NCI-H146 treated with DMSO at 0.1 percent for 48 hours (cell line): ENCODE results near the gene TCF3.

ENCODE experiments used
- DNase-seq: peaks from one replicate; lab custom pipeline; 2025; ENCODE audit not compliant: unreplicated experiment; lab: John Stamatoyannopoulos, UW

The TCF3 gene

DNA sequence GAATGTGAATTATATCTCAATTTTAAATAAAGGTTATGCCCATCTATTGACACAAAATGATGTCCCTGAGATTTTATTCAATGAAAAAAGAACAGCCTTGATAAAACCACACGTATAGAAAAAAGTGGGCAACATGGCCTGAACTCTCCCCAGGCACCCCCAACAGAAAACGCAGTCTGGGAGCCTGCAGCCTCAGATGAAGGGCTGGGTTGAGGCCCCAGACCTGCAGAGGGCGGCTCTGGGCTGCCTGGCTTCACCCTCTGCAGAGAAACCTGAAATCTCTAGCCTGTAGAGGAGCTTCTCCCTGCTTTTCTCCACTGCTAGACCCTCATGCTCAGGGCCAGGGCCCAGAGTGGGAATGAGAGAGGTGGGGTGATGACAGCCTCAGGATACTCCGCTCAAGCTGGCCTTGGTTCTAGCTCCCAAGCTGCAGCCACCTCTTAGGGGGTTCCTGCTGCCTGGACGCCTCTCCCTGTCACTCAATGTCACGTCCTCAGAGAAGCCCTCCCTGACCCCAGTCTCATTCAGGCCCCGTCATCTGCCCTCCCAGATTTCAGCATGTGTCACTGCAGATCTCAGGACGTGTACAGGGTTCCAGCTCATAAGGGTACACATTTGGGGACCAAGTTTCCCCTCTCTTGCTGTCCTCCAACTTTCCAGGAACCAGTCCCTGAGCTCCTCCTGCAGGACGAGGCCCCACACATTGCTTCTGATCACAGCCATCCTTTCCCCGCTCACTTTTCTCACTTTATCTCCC is 61.6 kb downstream of the TCF3 start:
- no peak for DNase-seq

DNA sequence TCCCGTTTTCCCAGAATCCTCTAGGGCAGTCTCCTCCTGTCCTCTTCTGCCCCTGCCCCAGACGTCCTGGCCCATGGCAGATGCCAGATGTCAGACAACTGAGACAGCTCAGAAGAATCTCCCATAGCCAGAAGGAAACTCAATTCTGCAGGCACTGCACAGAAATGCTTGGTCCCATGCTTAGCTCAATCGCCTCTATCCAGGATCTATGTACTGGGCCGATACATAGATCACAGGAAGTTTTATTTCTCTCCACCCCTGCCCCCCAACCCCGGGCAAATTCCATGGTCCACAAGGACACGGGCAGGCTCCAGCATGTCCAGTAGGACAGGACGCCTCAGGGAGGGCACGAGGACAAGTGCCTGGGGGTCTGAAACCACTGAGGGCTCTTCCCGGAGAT is 64.5 kb downstream of the TCF3 start:
- DNase-seq, result no peak

DNA sequence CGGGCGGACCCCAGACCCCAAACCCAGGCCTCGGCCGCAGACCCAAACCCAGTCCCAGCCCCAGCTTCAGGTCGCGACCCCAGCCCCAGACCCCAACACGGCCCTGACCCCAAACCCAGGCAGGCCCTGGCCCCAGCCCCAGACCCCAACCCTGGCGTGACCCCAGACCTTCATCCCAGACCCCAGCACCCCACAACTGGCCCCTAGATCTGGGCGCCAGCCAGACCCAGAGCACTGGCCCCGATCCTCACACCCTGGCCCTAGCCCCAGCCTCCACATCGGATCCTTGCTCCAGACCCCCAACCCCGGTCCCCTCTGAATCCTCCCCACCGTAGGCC is 67.2 kb downstream of the TCF3 start:
- no peak for DNase-seq

DNA sequence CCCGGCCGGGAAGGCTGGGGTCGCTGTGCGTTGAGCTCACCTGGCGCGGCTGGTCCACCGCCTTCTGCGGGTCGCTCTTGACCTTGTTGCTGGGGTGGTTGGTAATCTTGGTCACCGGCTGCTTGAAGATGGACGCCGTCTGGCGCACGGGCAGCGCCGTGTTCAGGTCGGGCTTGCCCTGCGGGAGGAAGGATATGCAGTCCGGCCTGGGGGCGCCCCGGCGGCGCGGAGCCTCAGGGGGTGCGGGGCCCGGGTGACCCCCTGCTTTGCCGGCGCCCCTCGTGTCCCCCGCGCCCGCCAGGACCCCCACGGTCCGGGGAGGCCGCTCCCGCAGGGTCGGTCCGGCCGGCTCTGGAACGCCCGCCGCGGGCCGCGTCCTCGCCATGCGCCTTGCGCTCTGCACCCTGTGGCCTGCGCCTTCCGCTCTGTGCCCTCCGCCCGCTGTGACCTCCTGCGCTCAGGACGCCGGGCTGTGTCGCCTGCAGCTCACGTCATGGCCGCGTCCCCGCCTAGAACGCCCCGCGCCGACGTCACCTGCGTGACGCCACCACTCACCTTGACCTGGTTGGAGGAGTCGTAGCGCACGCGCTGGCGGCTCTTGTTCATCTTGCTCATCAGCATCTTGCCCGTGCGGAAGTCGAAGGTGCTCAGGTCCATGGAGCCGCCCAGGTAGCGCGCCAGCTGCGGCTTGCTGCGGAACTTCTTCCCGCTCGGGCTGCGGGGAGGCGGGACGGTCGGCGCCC is 67.7 kb downstream of the TCF3 start:
- no peak for DNase-seq

DNA sequence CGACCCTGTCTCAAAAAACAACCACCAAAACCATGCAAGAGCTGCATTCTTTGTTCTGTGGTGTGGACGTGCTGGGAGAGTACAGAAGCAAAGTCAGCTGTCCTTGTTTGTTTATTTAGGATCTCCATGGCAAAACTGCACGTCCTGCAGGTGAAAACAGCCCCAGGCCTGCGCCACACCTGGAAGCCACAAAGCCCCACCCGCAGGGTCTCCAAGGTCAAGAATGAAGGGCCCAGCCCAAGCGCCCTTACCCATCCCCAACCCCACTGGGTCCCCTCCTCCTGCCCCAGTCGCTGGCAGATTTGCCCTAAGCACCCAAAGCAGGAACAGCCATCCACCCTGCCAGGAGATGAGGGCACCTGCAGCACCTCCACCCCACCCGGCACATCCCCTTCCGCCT is 70.2 kb downstream of the TCF3 start:
- DNase-seq, result peak; percentile 80

DNA sequence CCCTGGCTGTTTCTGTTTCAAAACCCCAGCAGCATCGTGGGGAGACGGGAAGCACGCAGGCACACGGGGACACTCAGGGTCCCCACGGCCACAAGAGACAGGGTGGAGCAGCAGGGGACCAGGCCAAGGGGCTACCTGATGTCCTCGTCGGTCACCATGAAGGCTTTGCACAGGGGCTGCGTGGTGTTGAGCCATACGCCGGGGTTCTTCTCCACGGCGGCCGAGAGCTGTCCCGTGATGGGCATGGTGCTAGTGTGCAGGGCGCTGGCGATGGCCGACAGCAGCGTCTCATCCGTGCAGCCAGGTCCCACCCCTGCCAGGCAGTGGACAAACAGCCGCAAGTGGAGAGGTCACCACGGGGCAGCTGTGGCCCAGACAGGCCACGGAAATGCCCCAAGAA is 71.5 kb downstream of the TCF3 start:
- DNase-seq, result no peak

DNA sequence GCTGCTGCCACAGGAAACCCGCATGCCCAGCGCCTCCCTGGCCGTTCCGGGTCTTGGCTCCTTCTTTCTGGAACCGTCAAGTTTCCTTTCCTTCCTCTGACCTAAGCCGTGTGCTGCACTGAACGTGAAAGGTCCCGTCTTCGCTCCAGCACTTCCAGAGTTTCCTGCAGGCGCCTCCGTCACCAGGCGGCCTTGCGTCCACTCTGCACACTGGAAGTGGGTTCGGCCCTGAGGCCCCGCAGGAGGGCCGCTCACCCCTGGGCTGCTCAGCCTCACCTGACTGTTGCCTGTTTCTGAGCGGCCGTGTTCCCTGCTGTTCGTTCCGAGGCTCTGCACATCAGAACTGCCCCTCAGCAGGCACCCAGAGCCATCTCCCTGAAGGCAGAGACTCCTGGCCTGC is 72.0 kb downstream of the TCF3 start:
- no peak for DNase-seq

DNA sequence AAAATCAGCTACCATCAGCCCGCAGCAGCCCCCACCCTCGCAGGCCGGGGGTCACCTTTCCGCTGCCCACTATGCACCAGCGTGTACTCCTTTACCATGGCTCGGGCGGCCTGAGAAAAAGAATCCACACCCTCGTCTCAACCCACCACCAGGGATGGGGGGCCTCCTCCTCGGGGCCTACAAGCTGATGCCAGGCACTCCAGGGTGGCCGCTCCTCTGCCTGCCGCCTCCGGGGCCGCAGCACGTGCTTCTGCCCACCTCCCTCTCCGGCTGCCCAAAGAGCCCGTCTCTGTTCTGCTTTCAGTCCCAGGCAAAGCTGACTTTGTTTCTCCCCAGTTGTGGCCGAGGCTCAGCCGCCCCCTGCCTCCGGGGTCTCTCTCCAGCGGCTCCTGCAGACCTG is 73.2 kb downstream of the TCF3 start:
- no peak for DNase-seq

DNA sequence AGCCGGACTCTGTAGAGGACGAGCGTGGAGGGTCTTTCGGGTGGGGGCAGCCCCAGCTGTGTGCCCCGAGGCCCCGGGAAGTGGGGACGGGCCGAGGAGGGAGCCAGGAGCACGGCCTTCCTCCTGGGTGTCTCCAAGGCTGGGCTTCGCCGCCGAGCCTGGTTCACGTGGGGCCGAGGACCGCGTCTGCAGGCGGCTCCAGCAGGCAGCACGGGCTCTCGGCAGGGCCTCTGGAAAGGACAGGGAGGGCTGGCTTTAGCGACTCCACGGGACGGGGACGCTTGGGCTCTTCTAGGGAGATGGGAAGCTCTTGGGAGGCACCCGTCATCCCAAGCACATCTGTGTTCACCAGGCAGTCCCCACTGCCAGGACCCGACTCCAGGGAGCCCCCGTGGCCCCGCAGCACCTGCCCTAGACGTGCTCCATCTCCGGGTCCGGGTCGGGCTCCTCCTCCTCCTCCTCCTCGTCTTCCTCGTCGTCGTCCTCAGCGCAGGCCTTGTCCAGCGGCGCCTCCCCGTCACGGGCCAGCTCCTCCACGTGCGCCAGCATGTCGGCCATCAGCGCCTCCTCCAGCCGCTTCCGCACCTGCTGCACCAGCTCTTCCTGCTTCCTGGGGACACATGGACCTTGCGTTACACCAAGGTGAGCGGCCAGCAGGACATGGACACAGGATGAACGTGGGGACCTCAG is 74.3 kb downstream of the TCF3 start:
- DNase-seq, result no peak

DNA sequence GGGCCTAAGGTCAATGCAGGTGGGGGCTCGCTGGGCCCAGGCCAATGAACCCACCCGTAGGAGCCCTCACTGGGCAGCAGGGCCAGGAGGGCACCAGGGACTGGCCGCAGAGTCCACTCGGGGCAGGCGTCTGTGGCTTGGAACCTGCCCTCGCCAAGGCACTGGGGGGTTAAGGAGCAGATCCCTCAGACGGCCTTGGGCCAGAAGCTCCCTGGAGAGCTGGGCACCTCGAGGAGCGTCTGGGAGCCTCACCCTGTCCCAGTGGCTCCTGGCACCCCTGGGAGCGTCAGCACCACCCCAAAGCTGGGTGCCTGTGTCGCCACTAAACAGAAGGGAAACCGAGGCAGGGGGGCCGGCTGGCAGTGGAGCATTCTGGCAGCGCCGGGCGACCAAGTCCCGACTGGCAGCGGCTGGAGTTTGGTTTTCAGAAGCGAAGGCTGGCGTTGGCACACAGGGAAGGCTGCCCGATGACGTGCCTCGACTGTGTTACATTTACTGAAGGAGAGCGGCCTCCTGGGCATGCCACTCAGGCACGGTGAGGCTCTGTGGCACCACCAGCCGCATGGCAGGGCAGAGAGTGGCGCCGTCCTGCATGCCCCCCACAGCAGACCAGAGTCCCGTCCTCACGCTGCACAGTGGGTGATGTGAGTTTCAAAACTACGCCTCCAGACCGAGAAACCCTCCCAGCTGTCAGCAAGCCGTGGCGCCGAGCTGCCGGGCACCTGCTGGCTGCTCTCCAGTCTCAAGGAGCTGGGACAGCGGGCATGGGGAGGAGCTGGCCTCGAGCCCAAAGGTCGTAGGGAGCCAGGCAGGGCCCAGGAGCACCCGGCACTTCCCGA is 75.1 kb downstream of the TCF3 start:
- DNase-seq, result no peak

DNA sequence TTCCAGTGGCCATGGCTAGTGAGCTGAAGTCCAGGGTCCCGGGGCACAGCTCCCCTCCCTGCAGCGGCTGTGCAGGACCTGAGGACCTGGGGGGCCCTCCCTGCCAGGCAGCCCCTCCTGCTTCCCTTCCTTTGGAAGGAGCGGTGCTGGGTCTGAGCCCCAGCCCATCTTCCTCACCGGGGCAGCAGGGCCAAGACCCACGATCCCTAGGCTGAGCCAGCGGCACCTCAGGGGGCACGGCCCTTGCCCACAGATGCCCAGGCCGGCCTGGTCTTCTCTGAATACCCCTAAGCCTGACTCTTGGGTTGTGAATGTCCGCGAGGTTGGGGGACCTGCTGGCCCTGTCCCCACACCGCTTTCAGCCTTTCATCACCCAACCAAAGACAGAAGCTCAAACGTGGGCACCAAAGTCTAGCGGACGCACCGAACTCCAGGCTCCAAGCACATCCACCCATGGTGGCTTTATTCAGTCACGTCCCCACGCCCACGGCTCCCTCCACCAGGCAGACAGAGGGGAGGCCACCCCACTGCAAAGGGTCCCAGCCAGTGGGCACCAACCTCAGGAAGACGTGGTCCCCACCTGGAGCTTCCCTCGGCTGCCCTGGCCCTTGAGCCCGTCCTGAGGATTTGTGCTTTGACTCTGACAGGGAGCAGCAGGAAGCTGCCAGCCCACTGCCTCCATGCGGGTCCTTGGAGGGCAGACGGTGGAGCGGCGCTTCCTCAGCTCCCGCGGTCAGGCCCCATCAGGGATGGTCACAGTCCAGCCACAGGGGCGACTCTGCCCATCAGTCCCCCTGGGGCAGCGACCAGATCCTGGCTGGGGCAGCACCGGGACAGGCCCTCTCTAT is 75.9 kb downstream of the TCF3 start:
- DNase-seq, result no peak

DNA sequence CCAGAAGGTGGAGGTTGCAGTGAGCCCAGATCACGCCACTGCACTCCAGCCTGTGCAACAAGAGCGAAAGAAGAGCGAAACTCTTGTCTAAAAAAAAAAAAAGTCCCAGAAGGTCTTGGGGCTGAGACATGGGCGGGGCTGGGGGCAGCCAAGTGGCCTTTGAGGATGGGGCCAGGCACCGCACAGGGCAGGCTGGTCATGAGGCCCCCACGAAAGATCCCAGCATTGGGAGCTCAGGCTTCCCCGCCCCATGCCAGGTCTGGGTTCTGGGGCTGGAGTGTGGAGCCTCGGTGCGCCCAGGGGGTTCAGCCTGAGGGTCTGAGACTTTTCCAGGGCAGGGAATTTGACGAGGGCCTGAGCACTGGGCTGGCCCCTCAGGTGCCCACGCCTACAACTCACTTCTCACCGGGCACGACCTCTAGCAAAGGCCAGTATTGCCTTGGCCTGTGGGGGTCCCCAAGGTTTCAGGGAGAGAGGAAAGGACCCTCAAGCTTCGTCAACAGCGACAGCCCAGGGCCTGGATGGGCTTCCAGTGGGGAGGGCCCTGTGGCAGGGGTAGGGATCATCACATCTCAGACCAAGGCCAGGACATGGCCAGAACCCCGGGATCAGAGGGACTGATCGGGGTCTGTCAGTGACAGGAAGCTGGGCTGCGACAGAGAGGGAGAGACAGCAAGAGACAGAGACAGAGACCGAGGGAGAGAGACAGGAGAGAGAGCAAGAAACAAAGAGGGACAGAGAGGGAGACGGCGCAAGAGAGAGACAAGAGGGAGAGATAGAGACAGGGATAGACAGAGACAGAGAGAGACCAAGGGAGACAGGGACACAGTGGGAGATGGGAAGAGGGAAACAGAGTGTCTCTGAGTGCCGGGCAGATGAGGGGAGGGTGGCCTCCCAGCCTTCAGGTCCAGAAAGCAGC is 76.8 kb downstream of the TCF3 start:
- DNase-seq, result no peak

DNA sequence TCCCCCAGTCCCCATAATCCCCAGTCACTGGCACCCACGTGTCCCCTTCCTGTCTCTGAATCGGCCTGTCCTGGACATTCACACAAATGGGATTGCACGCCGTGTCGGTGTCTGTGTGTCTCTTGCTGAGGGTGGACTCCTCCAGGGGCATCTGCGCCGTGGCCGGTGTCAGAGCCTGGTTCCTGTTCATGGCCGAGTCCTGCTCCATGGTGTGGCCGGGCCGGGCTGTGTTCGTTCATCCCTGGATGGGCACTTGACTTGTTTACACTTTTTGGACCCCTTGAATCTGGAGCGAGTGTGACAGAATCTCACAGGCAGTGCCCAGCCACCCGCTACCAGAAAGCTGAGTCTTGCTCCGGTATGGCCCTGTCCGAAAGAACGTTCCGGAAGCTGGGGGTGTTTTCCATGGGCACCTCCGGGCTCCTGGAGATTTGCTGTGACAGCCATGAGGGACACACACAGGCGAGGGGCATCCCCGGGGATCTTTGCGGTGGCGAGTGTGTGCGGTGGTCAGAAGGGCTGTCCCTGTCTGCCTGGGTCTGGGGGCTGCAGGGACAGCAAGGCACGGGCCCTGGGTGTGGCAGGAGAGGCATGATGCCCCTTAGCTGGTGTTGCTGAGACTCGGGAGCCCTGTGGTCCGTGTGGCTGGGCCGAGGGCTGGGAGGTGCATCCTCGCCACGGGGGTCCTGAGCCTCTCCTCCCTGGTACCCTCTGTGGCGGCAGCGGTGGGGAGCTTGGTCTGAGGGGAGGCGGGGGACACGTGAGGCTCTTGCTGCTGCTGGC is 77.9 kb downstream of the TCF3 start:
- no peak for DNase-seq

DNA sequence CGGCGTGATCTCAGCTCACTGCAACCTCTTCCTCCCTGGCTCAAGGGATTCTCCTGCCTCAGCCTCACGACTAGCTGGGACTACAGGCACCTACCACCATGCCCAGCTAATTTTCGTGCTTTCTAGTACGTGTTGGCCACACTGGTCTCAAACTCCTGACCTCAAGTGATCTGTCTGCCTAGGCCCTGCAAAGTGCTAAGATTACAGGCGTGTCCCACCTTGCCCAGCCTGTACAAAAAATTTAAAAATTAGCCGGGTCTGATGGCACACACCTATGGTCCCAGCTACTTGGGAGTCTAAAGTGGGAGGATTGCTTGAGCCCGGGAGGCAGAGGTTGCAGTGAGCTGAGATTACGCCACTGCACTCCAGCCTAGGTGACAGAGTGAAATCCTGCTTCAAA is 79.6 kb downstream of the TCF3 start:
- no peak for DNase-seq

DNA sequence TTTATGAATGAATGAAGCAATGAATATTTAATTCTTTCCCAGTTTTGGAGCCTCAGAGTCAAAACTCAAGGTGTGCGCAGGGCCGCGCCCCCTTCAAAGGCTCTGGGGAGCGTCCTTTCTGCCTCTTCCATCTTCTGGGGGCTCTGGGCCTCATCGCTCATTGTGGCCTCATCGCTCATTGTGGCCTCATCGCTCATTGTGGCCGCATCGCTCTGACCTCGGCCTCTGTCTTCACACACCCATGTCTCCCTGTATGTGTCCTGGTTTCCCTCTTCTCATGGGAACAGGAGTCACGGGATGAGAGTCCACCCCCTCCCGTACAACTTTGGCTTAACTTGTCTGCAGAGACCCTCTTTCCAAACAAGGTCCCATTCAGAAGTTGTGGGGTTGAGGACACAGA is 81.1 kb downstream of the TCF3 start:
- DNase-seq, result no peak

DNA sequence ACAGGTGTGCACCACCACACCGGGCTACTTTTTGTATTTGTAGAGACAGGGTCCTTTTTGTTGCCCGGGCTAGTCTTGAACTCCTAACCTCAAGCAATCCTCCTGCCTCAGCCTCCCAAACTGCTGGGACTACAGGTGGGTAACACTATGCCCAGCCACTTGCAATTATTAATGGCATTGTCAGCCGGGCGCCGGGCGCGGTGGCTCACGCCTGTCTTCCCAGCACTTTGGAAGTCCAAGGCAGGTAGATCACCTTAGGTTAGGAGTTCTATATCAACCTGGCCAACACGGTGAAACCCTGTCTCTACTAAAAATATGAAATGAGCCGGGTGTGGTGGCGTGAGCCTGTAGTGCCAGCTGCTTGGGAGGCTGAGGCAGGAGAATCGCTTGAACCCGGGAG is 81.6 kb downstream of the TCF3 start:
- no peak for DNase-seq

DNA sequence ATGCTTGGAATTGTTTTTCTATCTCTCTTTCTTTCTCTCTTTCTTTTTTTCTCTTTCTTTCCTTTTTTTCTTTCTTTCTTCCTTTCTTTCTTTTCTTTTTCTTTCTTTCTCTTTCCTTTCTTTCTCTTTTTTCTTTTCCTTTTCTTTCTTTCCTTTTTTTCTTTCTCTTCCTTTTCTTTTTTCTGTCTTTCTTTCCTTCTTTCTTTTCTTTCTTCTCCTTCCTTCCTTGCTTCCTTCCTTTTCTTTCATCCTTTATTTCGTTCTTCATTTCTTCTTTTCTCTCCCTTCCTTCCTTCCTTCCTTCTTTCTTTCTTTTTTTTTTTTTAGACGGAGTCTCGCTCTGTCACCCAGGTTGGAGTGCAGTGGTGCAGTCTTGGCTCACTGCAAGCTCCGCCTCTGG is 82.4 kb downstream of the TCF3 start:
- no peak for DNase-seq

DNA sequence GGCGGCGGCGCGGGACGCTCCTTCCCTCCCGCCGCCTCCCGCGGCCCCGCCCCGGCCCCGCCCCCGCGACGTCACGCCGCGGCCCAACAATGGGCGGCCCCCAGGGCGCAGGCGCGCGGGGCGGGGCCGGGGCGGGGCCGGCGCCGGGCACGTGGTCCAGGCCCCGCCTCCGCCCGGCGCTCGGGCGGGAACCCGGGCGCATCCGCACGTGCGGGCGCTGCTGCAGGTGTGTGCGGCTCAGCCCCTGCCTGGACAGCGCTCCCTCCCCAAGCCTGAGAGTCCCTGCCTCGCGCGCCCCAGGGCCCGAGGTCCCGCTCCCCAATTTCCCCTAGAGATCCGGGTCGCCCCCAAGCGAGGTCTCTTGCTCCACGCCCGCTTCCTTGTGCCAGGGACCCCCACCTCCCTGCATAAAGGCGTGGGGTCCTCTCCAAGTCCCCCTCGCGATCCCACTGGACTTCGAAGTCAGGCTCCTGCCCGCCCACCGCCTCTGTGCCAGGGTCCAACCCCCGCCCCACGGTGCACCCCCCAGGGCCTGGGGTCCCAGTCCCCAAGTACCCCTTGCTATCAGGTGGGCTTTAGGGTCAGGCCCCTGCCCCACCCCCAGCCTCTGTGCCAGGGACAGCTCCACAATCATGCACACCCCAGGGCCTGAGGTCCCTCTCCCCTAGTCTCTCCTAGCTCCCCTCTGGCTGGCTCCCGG is 83.9 kb downstream of the TCF3 start, which contains the start of gene MEX3D:
MEX3D (minus strand) TSS at position 6 of the 700 bp plus-strand sequence. CDS start 267 bp downstream, outside the sequence.
- no peak for DNase-seq
